Omental fat pad (tissue), 4 donors: ENCODE data around the gene CPNE5. TPM values are rescaled to one million over a fixed set of nuclear protein-coding genes. Genes with fewer than 3 reads are reported as not detected.

Source experiments
- ATAC-seq: fragments of 150-250 bp; one replicate; pipeline ENCODE4 v1.9.1; 2016; ENCODE audit warnings: mild to moderate bottlenecking, moderate library complexity; ENCODE audit not compliant: low FRiP score
- DNase-seq: peaks from one replicate; pipeline ENCODE4 v3.0.0-alpha.2; 2019; ENCODE audit warnings: low spot score
- CTCF ChIP-seq, 3 donors: fragments of 450-650 bp; IDR thresholded peaks; one replicate each; pipeline ENCODE4 v1.5.1; 2016 to 2017; ENCODE audit warnings: antibody characterized with exemption in 3 of 3, mild to moderate bottlenecking in 3 of 3, moderate library complexity in 2 of 3
- total RNA-seq, 4 donors: library from RNA; depleted of rRNA; stranded (reverse); fragments of >200 nt; gene quantifications; one replicate each; pipeline ENCODE4 v1.1.0, GENCODE V29; 2016

CPNE5 gene
- total RNA-seq, 4 donors from 2014 or later, result 0.47 to 20.3 (median 7.6) TPM

- no peak for TF ChIP-seq CTCF (IDR thresholded peaks at IDR 0.05)
- no peak for DNase-seq
- no peak for ATAC-seq
Measured at GRCh38 chr6:36758516-36759147, 80.6 kb downstream of the CPNE5 start.

GRCh38 chr6:36757943-36758508 lies 81.2 kb downstream of the CPNE5 start:
- ATAC-seq, result no peak
- no peak for TF ChIP-seq CTCF (IDR thresholded peaks at IDR 0.05)
- DNase-seq, result no peak

DNA sequence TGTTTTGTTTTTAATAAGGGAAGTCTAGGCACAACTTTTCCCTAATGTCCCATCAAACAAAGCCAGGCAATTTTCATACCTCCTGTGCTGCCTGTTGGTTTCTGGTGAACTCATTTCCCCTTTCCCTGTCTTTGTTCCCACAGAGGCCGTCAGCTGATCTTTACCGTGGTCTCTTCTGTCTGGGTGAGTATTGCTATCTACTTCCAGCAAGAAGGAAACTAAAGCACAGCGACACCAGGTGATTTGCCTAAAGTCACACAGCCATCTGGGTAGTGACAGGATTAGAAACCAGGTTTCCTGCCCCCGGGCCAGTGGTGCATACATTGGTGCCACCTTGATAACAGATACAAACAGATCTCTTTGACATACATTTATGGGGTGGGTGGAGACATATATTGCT lies 82.0 kb downstream of the CPNE5 start:
- no peak for TF ChIP-seq CTCF (IDR thresholded peaks at IDR 0.05)
- ATAC-seq (no peak), DNase-seq (no peak)

- no peak for TF ChIP-seq CTCF (IDR thresholded peaks at IDR 0.05)
- no peak for DNase-seq
- no peak for ATAC-seq
Measured at GRCh38 chr6:36756786-36757185, 82.5 kb downstream of the CPNE5 start.

DNA sequence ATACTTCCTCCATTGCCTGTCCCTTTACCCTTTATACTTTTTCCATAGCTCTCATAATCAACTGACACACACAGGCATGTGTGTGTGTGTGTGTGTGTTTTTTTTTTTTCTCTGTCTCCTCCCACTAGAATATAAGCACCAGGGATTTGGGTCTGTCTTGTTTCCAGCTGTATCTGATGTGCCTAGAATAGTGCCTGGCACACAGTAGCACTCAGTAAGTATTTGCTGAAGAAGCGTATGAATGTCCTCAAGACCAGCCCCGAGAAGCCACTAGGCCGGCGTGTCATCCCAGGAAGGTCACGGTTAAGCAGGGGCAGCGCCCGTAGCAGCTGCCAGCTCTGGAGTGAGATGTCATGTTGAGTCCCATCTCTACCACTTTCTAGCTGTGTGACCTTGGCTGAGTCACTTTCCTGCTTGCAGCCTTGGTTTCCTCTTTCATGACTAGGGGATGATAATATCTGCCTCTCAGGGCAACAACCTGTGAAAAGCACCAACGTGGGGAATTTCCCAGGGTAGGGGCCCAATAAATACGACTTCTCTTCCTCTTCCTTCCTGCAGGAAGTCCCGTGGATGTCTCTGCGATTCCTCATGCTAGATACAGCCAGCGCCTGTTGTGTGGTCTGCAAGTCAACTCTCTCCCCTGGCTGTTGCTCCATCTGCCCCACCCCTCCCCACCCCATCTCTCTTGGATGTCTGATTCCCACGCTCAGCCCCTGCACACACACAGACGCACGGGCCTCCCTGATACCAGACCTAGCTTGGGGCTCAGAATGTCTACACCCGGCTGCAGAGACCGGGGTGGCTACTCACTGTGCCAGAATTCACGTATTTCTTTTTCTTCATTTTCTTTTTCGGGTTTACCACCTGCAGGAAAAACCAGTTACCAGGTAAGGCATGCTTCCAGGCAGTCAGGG lies 83.6 kb downstream of the CPNE5 start:
- no peak for DNase-seq
- ATAC-seq, result no peak

More for the DNA sequence above, 83.6 kb downstream of the CPNE5 start:
- TF ChIP-seq CTCF (IDR thresholded peaks at IDR 0.05), result no peak
